GM12892 (cell line): ENCODE results near the gene ADCY9.

Source experiments
- DNase-seq: peaks from one replicate; pipeline ENCODE4 v3.0.0; 2011; ENCODE audit not compliant: insufficient read length
- FAIRE-seq: peaks from 2 replicates; lab custom pipeline; 2011; peaks lifted over from hg19 to GRCh38; lab: Jason Lieb, UNC
- POLR2A ChIP-seq: IDR thresholded peaks from 2 replicates; pipeline ENCODE4 v1.6.1; 2011; ENCODE audit warnings: low read depth, low read length, control low read depth
- POLR2AphosphoS5 ChIP-seq: IDR thresholded peaks from 2 replicates; pipeline ENCODE4 v1.6.1; 2011; ENCODE audit warnings: low read depth, low read length, control low read depth
- TAF1 ChIP-seq: IDR thresholded peaks from 2 replicates; pipeline ENCODE4 v1.6.1; 2011; ENCODE audit warnings: low read depth, mild to moderate bottlenecking, control low read depth, low read length, borderline replicate concordance

Gene ADCY9

GRCh38 chr16:4016005-4016352 lies 100.3 kb downstream of the ADCY9 start:
- DNase-seq = no peak
- TF ChIP-seq TAF1 = no peak
- no peak for TF ChIP-seq POLR2AphosphoS5
- TF ChIP-seq POLR2A = no peak
- no peak for FAIRE-seq

DNA sequence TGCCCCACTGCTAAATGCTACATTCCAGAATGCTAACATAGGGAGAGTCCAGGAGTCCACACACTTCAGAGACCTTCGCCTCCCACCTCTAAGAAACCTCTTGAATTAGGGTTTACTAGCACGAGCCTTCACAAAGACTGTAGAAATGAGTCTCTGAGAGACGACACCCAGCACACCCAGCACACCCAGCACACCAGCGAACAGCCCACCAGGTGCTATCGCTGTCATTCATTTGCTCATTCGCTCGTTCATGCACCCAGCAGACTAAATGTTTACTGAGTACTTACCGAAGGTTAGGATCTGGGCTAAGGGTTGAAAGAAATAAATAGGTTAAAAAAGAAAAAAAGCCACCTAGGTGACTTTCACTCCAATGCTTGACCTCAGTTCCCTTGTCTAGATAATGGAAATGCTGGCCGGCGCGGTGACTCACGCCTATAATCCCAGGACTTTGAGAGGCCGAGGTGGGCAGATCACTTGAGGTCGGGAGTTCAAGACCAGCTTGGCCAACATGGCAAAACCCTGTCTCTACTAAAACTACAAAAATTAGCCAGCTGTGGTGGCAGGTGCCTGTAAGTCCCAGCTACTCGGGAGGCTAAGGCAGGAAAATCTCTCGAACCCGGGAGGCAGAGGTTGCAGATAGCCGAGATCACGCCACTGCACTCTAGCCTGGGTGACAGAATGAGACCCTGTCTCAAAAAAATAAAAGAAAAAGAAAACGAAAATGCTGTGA lies 100.8 kb downstream of the ADCY9 start:
- no peak for TF ChIP-seq POLR2AphosphoS5
- TF ChIP-seq TAF1 = no peak
- no peak for TF ChIP-seq POLR2A
- FAIRE-seq = no peak
- no peak for DNase-seq

DNA sequence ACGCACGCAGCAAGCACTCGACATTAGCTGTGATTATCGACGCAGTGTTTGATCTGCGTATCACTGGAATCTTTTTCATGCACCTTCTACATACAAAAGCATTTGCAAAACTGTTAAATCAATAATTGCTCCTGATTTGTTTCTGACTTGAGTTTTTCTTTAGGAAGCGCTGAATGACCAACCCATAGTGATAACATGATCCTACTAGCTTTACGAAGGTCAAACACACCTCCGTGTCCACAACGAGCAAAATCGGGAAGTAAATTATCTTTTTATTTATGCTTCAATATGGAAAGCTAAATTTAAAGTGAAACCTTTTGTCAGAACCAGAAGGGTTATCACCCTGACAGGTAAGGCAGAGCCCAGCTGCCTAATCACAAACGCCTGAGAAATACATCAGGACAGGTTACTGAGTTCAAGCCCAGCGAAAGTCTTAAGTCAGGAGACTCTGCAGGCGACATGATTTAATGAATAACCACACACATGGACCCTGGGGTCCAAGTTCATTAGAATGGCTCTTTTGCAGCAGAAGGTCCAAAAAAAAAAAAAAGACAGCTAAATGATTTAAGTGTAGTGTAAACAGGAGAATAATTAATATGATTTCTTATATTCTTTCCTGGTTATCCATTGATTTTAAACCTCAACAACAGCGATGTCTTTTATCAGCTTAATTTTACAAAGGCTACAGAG lies 104.2 kb downstream of the ADCY9 start:
- FAIRE-seq (no peak), DNase-seq (no peak)
- TF ChIP-seq TAF1 = no peak
- no peak for TF ChIP-seq POLR2A
- no peak for TF ChIP-seq POLR2AphosphoS5

- DNase-seq (no peak), FAIRE-seq (no peak)
- TF ChIP-seq POLR2AphosphoS5 (no peak), POLR2A (no peak), TAF1 (no peak)
These were observed 104.9 kb downstream of the ADCY9 start for GRCh38 chr16:4011225-4011939.

- DNase-seq (no peak), FAIRE-seq (no peak)
These were observed 105.8 kb downstream of the ADCY9 start for GRCh38 chr16:4010225-4011158.

GRCh38 chr16:4009177-4009576 lies 107.1 kb downstream of the ADCY9 start:
- DNase-seq = no peak
- no peak for TF ChIP-seq POLR2AphosphoS5
- no peak for TF ChIP-seq POLR2A
- no peak for TF ChIP-seq TAF1
- no peak for FAIRE-seq

More at GRCh38 chr16:4010225-4011158, 105.8 kb downstream of the ADCY9 start:
- TF ChIP-seq TAF1 (no peak), POLR2A (no peak), POLR2AphosphoS5 (no peak)

DNA sequence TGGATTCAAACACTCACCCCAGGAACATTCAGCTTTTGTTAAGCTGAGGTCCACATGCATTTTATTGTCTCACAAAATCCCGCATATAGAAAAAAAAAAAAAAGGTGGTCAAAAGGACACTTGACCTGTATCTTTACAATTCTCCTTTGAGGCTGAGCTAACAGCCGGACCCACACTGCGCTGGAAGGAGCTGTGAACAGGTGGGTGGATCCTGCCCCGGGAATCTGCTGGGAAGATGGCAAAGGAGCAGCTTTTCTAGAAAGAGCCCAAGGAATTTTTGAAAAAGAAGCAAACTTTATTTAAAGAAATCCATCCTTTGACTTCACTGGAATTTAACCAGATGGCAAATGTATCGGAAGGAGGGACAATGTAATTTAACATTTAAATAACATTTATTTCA lies 108.1 kb downstream of the ADCY9 start:
- DNase-seq (no peak), FAIRE-seq (no peak)
- TF ChIP-seq POLR2AphosphoS5 = no peak
- TF ChIP-seq TAF1 = no peak
- no peak for TF ChIP-seq POLR2A

GRCh38 chr16:4006397-4006999 lies 109.7 kb downstream of the ADCY9 start:
- FAIRE-seq (no peak), DNase-seq (no peak)
- TF ChIP-seq TAF1 (no peak), POLR2AphosphoS5 (no peak), POLR2A (no peak)

DNA sequence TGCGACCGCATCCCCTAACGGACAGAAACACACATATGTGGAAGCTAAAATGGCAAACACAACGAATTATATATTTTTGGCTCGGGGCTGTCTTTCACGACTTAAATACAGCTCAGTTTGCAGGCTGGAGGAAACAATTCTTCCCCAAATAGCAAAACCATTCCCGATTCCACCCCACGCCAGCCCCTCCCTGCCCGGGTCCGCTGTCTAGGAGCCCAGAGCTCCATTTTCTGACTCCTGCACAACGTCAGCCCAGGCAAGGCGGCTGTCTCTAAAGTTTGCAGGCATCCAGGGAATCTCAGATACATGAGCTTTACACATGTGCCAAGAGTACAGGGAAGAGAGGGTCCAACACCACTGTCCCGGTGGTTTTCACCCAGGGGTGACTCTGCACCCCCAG lies 110.5 kb downstream of the ADCY9 start:
- FAIRE-seq = no peak
- no peak for DNase-seq
- TF ChIP-seq POLR2AphosphoS5 (no peak), TAF1 (no peak), POLR2A (no peak)

DNA sequence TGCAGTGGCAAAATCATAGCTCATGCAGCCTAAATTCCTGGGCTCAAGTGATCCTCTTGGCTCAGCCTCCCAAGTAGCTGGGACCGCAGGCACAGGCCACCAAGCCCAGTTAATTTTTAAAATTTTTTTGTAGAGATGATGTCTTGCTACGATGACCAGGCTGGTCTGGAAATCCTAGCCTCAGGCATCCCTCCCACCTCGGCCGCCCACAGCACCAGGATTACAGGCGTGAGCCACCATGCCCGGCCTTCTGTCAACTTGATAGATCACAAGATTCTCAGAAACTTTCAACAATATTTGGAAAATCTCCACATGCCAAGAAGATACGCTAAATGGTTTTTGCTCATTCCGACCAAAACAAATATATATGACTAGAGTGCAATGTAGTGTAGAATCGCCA lies 111.0 kb downstream of the ADCY9 start:
- TF ChIP-seq TAF1 = no peak
- no peak for DNase-seq
- no peak for FAIRE-seq

DNA sequence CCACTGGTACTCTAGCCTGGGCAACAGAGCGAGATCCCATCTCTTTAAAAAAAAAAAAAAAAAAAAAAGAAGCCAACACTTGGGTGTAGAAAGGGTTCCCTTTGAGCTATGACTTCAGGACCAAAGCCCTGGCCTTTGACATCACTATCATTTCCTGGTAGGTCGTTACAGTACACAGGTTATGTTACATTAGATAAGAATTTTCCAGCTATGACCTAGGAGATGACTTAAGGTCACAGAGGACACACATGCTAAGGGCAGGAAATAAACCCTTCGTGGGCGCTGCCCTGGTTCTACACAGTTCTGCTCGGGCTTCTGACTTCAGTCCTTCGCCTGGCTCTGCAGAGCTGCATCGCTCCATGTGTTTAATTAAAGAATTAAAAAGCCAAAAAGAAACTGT lies 112.0 kb downstream of the ADCY9 start:
- DNase-seq = no peak
- no peak for FAIRE-seq
- TF ChIP-seq POLR2AphosphoS5 (no peak), TAF1 (no peak), POLR2A (no peak)

GRCh38 chr16:4003576-4003975 lies 112.7 kb downstream of the ADCY9 start:
- no peak for FAIRE-seq

More at GRCh38 chr16:4003576-4003975, 112.7 kb downstream of the ADCY9 start:
- TF ChIP-seq POLR2A (no peak), TAF1 (no peak), POLR2AphosphoS5 (no peak)
- DNase-seq = no peak
